Measurements from ENCODE around the gene SLC5A5. TPM values are rescaled to one million over a fixed set of nuclear protein-coding genes. Genes with fewer than 3 reads are reported as not detected.

SLC5A5 gene
- total RNA-seq, 1 experiment from 2014 or later: 6.3 TPM

Other genes with a start within 250 kb of the SLC5A5 start
- 0.46 TPM for gene UNC13A, start 183.6 kb upstream of the SLC5A5 start, total RNA-seq (2021; ENCODE audit: unreplicated experiment)
- 56.6 TPM for gene MAP1S, start 152.5 kb upstream of the SLC5A5 start, total RNA-seq (2021; ENCODE audit: unreplicated experiment)
- 1.1 TPM for gene FCHO1, start 120.5 kb upstream of the SLC5A5 start, total RNA-seq (2021; ENCODE audit: unreplicated experiment)
- gene B3GNT3, start 76.8 kb upstream of the SLC5A5 start, total RNA-seq (2021; ENCODE audit: unreplicated experiment): 0.67 TPM
- 0.57 TPM for gene INSL3, start 50.4 kb upstream of the SLC5A5 start, total RNA-seq (2021; ENCODE audit: unreplicated experiment)
- 2.1 TPM for gene JAK3, start 24.0 kb upstream of the SLC5A5 start, total RNA-seq (2021; ENCODE audit: unreplicated experiment)
- gene RPL18A, start 12.0 kb upstream of the SLC5A5 start, total RNA-seq (2021; ENCODE audit: unreplicated experiment): 1,352 TPM
- gene CCDC124, start 61.1 kb downstream of the SLC5A5 start, total RNA-seq (2021; ENCODE audit: unreplicated experiment): 110 TPM
- 0.90 TPM for gene KCNN1, start 95.2 kb downstream of the SLC5A5 start, total RNA-seq (2021; ENCODE audit: unreplicated experiment)
- 21.4 TPM for gene ARRDC2, start 136.2 kb downstream of the SLC5A5 start, total RNA-seq (2021; ENCODE audit: unreplicated experiment)
- gene IL12RB1, start 215.0 kb downstream of the SLC5A5 start, total RNA-seq (2021; ENCODE audit: unreplicated experiment): 0.36 TPM
- 13.1 TPM for gene MAST3, start 225.8 kb downstream of the SLC5A5 start, total RNA-seq (2021; ENCODE audit: unreplicated experiment)